ENCODE measurements around the gene TRMT2A.

TRMT2A gene

DNA sequence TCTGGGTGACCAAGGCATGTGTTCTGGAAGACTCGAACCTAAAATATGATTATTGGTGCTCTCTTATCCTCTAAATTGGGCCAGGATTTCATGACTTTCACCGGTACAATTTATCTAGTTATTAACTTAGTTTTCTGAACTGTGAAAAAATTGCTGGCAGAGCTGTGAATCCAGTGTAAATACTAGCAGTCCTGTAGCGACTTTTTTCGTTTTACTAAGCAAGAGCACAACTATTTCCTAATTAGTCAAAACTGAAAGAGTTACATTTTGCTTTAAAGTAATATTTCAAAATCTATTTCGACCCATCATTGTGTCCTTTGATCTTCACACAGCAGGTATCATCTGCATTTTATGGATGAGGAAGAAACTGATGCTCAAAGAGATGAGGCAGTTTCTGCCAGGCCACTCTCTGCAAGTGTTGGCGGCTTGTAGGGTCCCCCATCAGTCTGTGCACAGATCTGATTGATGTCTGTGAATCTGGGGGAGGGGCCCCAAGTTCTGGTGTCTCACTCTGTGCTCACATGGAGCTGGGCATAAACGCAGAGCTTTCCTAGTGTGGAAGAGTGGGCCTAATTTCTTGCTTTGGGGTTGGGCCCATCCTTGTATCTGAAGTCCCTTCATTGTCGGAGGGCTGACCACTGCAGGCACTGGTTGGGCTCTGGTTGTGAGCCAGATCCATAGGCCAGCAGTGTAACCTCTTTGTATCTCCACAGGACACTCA lies 1.4 kb upstream of the TRMT2A start:
- no peak for DNase-seq (ENCODE audit: low read depth in 2 of 2)

DNA sequence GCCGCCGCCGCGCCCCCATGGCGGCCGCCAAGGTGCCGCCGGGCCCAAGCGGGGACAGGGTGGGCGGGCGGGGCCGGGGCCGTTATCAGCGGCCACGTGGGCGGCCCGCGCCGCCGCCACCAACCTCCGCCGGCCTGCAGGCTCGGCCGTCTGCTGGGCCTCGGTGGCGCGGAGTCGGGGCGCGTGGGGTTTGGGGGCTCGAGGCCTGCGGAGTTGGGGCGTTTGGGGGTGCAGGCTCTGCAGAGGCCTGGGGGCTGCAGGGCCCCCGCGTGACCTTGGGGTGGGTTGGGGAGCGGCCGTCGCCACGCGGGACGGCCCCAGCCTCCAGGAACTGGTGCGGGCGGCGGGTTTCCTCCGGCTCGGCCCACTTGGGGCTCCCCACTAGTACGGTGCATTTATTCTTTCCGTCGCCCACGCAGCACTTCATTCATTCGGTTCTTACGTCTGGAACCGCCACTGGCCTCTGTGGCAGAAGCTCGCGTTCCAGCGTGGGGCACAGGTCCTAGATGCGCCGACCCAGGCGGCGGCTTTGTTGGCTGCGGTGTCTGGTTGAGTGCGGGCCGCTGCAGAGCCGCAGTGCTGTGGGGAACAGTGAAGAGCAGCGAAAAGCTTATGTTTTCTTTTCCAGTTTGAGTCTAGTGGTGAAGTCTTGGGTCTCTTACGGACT lies 740 bp upstream of the TRMT2A start:
- peak; percentile 63 to 71 for DNase-seq (ENCODE audit: low read depth in 2 of 2)

DNA sequence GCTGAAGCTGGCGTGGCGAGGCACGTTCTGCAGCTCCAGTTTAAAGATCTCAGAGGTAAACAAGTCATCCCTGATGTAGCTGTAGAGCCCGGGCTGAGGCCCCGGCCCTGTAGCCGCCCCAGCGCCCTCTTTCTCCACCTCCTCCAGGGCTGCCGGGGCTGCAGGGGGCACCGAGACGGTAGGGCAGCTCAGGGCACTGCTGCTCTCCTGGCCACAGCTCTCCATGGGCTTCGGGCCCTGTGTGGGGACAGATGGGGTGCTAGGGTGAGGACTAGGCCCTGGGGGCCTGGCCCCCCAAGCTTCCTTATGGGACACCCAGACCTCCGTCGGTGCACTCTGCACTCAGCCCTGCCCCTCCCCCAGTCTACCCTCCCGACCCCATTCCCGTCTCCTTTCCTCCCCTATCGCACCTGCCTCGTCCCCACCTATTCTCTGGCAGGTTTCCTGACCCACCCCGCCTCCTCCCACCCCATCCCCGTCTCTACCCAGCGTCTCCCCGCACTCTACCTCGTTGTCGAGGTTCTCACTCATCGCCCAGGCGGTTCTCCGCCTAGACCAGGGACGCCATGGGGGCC lies 563 bp downstream of the TRMT2A start:
- no peak for DNase-seq (ENCODE audit: low read depth in 2 of 2)

DNA sequence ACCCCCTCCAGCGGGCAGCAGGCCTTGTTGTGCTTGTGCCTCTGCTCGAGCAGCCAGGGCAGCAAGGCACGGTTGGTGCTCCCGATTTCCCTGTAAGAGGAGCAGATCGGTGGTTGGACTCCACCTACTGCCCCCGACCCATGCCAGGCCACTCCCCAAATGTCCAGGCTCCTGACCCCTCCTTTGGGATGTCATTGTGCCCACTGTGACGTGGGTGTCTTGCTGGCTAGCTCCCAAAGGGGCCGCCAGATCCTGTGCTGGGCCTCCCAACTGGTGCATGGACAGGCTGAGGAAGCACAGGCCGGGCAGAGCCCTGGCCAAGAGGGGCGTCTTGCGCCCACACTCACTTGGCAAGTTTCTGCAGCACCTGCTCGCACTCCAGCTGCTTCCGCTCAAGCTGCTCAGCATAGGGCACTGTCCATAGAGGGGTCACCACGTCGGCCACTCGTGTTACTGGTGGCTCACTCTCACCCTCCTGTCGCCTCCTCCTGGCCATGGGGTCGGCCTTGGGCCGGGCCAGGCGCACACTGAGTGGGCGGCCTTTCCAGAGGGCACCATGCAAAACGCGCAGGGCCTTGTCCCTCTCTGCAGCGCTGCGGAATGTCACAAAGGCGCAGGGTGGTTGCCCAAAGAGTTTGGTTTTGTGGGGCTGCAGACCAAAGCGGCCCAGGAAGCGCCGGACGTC lies 1.2 kb downstream of the TRMT2A start, which contains the start of gene RANBP1:
Gene RANBP1 (plus strand): TSS at position 414 of the 685 bp plus-strand sequence. CDS start 81 bp downstream, at position 495.
- DNase-seq (ENCODE audit: low read depth in 2 of 2), result no peak

DNA sequence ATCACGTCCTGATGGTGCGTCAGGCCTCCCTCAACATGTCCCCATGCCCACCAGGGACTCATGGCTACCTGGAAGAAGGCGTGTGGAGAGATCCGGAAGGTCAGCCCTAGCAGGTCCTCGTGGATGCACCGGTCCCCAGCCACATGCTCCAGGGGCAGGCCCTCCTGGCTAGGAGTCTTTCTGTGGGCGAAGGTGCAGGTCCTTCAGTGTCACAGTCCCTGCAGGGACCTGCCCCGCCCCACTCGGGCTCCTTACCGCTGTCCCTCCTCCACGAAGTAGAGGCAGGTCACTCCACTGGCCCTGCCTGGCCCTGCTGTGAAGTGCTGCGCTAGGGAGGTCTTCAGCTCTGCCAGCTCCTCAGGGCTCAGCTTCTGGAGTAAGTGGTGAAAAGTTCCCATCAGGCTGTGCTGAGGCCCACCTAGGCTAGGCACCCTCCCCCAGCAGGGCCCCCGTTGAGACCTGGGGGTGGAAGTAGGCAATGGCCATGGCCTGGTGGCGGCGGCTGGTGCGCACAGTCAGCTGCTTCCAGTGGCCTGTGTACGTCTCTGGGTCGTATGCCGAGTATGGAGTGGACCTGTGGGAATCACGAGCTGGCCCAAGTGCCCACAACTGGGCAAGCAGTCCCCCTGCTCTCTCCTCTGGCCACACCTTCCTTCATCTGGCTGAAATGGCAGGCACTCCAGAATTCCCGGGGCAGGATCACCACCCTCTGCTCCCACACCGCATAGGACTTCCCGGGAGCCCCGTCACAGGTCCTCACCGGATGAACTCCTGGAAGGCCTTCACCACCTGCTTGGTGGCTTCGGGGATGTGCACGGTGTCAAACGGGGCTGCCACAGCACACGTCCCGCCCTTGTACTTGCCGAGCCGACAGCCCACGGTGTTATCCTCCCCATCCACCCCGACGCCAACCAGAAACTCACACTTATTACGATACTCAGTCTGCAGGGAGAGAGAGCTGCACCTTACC lies 2.2 kb downstream of the TRMT2A start:
- DNase-seq (ENCODE audit: low read depth in 2 of 2), result no peak

DNA sequence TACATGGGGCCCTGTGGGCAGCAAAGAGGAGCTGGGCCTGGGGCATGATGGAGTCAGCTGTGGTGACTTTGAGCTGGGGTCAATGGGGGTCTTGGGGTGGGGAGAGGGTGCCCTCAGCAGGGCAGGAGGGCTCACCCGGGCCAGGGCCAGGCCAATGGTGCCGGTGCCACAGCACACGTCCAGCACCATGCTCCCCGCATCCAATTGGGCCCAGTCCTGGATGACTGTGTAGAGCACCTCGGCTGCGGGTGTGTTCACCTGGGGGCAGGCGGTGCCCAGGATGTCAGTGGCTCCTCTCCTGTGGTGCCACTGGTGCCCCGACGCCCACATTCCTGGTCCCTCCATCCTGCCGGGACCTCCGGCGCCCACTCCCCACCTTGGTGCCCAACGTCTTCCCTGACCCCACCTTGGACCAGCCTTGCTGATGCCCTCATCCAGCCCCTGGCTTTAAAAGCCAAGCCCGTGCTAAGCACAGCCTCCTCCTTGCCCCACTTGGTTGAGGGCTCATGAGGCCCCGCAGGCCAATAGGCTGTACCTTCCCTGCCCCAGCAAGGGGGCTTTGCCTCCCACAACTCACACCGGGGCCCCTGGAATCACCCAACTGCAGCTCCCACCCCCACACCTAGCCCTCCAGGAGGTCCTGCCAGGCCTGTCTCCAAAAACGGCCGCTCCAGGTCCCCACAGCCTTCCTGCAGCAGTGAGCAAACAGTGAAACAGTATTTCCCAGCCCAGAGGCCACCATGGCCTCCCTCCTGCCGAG lies 3.3 kb downstream of the TRMT2A start:
- no peak for DNase-seq (ENCODE audit: low read depth in 2 of 2)

DNA sequence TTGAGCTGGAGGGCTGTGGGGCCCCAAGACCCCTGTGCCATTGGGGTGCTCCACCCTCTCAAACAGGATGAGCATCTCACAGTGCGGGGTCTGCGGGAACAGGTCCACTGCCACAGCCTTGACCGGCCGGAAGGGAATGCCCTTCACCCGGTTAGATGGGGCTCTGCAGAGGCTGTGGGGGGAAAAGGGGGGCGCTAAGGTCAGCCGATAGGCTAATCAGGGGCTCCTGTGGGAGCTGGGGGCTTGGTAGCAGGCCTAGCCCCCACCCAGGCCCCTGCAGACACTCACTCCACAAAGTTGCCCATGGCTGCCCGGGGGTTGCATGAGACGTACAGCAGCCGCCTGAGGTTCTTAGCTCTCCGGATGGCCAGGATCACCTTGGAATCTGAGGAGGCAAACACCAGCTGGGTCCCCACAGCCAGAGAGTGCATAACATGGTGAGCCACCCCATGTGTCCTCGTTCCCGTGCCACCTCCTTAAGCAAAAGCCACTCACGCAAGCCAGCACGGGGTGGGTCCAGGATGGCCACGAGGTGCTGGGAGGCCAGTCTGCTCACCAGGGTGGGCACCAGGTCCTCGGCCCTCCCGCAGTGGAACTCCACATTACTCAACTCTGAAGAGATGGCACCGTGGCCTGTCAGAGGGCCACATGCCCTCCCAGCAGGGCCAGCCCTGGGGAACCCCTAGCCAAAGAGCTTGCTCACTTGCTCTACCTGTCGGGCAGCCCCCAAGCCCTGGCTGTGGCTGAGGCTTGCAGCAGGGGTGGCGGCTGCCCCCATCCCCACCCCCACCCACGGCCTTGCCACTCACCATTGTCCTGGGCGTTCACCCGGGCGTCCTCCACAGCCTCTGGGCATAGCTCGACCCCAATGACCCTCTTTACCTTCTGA lies 4.2 kb downstream of the TRMT2A start:
- no peak for DNase-seq (ENCODE audit: low read depth in 2 of 2)

DNA sequence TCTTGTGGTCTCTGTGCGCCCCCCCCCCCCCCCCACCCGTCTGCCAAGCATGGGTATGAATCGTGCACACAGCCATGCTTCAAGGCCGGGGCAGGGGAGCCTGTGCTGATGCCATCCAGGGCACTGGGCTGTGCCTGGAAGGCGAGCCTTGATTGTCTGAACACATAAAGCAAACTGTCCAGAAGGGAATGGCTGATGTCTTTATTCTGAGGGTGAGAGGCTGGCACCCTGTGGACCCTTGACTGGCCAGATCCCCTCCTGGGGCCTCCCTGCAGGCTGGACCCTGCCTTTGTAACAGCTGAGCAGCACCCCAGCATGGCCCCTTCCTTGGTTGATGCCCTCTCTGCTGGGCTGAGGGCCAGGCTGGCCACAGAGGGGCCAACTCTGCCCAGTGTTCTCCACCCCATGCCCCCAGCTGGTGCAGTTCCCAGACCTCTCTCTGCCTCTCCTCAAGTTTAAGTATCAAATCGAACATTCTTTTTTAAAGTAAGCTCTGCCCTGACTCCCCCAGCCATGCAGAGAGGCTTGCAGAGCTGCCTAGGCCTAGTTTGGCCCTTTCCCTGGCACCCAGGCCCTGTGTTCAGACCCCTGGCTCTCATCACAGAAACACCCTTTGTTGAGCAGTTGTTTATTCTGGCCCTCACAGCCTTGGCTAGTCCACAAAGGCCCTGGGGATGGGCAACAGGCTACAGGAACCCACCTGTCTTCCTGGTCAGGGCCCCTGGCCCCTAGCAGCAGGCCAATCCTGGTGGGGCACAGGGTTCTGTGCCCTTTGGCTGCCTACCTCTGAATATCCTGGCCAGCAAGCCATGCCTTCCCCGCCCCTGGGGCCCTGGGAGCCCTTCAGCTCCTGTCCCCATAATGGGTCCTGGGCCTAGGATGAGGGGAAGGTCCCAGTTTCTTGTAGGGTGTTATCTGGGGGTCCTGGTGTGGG lies 5.1 kb downstream of the TRMT2A start:
- no peak for DNase-seq (ENCODE audit: low read depth in 2 of 2)

DNA sequence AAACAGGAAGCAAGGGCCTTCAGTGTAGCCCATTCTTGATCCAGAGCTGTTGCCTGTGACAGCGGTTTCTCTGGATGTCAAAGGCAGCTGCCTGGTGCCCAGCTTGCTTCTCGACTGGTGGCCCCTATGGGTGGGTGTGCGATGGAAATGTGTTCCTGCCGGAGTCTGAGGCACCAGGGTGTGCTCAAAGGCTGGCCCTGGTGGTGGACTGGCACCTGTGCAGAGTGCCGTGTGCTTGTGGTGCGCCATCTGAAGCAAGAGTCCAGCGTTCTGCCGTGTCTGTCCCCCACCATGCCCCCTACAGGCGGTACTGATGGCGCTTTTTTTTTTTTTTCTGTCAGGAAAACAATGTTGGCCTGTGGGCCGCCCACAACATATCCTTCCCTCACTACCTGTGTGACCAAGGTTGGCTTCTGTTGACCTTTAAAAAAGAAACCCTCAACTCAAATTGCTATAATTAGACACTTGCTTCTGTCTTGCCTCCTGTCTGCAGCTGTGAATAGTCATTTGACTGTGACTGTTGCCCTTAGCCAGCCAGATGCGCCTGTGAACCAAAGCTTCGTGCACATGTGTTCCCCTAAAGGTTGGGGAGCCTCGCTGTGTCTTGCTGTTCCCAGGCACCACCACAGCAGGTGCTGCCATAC lies 5.9 kb downstream of the TRMT2A start:
- DNase-seq (ENCODE audit: low read depth in 2 of 2), result no peak

DNA sequence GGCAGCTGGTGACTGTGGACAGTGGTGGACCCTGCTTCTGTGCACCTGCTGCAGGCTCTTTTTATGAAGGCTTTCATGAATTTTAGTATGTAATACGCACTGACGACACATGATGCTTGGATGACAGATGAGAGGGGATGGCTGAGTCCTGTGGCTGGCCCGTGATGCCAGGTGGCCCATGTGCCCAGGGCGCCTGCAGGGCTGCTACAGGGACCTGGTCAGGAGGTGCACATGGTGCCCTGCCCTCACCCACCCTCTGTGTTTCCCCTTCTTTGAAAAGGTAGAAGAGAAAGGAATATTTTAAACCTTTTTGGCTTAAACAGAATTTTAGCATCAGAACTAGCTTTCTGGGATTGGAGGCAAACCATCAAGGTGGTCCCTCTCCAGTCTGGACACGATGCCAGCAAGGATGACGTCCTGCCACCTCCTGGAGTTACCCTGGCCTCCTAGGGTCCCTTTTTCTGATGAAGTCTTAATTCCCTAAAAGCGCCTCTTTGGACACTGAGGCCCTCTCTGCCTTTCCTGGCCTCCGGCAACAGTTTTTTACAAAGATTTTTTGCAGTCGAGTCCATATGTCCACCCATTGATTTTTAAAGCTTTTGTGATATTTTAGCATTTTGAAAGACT lies 6.6 kb downstream of the TRMT2A start:
- no peak for DNase-seq (ENCODE audit: low read depth in 2 of 2)

DNA sequence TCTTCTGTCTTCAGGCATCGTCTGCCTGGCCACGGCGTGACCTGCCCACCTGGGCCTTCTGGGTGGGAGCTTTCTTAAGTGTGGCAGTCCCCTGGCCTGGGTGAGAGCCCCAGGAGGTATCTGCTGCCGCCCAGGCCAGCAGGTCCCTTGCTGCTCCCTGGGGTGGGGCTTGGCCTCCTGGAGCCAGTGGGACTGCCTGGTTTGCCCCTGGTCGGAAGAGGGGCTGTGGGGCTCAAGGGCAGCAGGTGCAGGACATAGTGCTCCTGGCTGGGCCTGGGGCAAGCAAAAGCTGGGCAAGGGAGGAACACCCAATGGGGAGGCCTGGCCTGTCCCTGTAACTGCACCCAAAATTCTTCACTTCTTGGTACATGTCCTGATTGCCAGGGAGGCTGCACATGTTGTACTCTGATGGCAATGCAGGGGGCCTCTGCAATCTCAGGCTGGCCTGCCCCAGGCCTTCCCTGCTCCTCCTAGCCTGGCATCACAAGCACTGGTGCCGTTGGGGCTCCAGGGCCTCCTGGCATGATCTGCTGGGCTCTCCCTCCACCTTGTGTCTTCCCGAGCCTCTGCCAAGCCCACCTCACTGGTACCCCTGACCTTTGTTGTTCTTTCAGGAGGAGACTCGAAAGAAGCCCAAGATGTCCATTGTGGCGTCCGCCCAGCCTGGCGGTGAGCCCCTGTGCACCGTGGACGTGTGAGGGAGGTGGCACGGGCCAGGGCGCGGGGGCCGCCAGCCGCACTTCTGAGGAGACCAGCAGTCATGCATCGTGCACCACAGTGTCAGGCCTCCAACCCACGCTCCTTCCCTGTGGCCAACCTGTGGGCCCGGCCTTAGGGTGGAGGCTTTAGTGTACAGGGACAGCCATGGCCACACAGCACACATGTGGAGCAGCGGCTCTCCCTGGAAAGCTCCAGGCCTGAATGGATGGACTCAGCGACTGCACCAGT lies 7.3 kb downstream of the TRMT2A start:
- no peak for DNase-seq (ENCODE audit: low read depth in 2 of 2)

DNA sequence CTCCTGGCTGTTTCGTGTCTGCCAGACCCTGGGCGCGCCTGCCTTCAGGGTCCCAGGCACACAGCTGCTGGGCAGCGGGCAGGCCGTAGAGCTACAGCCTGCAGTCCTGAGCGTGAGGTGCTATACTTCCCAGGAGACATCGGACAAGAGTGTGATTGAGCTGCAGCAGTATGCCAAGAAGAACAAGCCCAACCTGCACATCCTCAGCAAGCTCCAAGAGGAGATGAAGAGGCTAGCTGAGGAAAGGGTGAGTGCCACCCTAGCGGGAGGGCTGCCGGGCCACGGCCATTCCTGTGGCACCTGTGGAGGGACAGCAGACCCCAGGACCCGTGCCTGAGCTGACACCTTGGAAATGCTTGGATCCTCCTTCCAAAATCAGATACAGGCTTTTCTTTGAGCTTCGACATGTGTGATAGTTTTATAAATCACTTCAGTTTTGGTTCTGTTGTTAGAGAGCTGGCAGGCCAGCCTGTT lies 8.2 kb downstream of the TRMT2A start:
- DNase-seq (ENCODE audit: low read depth in 2 of 2), result no peak

DNA sequence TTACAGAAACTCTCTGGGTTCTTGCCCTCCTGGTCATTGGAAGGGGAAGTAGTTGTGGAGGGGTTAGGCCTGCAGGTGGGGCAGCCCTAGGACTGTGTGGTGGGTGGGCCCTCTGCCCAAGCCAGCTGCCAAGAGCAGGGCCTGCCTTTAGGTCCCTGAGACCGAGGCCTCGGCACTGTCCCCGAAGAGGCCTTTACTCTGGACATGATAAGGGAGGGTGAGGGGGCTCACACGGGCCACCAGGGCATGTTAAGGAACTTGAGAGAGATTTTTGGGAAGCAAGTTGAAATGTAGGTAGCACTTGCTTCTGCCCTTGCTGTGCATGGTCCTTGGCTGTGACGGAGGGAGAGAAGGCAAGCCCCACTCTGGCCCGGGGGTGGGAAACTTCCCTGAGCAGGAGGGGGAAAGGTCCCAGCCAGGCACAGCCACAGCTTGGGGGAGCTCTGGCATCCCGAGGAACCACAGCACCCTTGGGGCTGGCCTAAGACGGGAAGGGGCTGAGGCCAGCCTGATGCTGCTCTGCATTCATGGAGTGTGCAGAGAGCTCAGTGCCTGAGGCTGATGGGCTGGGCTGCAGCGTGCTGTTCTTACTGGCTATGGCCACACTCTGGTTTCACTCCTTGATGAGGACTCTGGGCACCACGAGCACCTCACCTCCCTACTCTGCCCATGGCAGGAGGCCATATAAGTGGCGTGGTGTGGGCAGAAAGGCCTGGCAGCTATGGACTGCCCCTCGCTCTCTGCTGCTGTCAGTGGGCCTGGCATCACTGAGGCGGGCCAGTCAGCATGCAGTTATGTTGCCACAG lies 8.9 kb downstream of the TRMT2A start:
- no peak for DNase-seq (ENCODE audit: low read depth in 2 of 2)

DNA sequence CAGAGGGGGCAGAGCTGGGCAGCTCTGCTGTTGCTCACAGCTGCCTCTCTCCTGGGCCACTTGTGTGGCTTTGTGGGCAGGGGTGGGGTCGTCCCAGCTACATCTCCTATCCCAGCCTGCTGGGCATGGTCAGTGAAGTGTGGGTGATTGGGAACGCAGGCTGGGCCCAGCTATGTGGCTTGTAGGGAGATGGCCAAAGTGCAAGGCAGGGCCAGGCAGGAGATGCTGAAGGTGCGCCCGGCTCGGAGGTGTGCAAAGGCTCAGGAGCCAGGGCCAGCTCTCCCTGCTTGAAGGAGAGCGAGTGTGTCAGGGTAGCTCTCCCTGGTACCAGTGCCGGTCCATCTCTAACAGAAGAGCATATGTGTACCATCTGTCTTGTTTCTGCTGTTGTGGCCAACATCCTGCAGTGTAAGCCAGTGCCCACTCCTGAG lies 9.5 kb downstream of the TRMT2A start:
- no peak for DNase-seq (ENCODE audit: low read depth in 2 of 2)

DNA sequence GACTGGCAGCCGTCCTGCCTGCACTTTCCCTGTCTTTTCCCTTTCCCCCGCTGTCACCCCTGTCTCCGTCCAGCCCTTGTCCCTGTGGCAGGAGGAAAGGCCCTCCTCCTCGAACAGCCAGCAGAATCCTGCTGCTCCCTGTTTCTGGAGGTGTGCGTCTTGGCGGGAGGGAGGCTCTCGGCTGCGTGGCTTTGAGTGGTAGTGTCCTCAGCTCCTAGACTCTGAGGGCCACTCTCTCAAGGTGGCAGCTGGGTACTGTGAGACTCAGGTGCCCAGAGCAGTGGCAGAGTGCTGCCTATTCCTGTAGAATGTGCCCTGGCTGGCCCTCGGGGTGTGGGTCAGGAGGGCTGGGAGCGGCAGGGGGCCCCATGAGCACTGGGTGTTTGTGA lies 10.2 kb downstream of the TRMT2A start:
- no peak for DNase-seq (ENCODE audit: low read depth in 2 of 2)
